Cardiac fibroblast (primary cell): ENCODE measurements around the gene PIMREG.

Source experiments
- DNase-seq, 2 donors: peaks; one replicate each; pipeline versions ENCODE4 v3.0.0 to v3.0.0-alpha.2; 2010; ENCODE audit warnings: low read depth in 2 of 2
- H3K4me3 ChIP-seq, 2 donors: replicated peaks in 1 of 2; 1 replicate in 1 of 2; 2 replicates in 1 of 2; pipeline ENCODE4 v1.5.1; 2011; ENCODE audit warnings: low read depth in 2 of 2, low read length in 2 of 2, mild to moderate bottlenecking in 2 of 2, moderate library complexity in 1 of 2
- CTCF ChIP-seq: IDR thresholded peaks from one replicate; pipeline ENCODE4 v1.5.1; 2011; ENCODE audit warnings: low read depth, mild to moderate bottlenecking, low read length, inconsistent platforms

PIMREG gene

GRCh38 chr17:6476076-6476809 is 32.0 kb downstream of the PIMREG start:
- no peak overlapping the region for H3K4me3 ChIP-seq
- DNase-seq = no peak
- TF ChIP-seq CTCF = no peak

GRCh38 chr17:6476810-6477179 is 32.5 kb downstream of the PIMREG start:
- no peak for DNase-seq
- no peak for TF ChIP-seq CTCF
- no peak overlapping the region for H3K4me3 ChIP-seq

- no peak overlapping the region for H3K4me3 ChIP-seq
- no peak for DNase-seq
- no peak for TF ChIP-seq CTCF
Observed at GRCh38 chr17:6477831-6478383, 33.7 kb downstream of the PIMREG start.

- DNase-seq = no peak
- TF ChIP-seq CTCF = no peak
- H3K4me3 ChIP-seq = no peak overlapping the region
Observed at GRCh38 chr17:6478486-6478885, 34.2 kb downstream of the PIMREG start.

GRCh38 chr17:6479622-6480302 is 35.5 kb downstream of the PIMREG start:
- TF ChIP-seq CTCF = no peak
- no peak overlapping the region for H3K4me3 ChIP-seq
- peak in 1 of 2 donors; percentile 24 for DNase-seq

GRCh38 chr17:6480303-6480675 is 36.0 kb downstream of the PIMREG start:
- H3K4me3 ChIP-seq = no peak overlapping the region
- no peak for DNase-seq
- no peak for TF ChIP-seq CTCF
